Lung (tissue), 12 donors: ENCODE data around the gene ALG12. TPM values are rescaled to one million over a fixed set of nuclear protein-coding genes. Genes with fewer than 3 reads are reported as not detected.

ENCODE experiments used
- ATAC-seq: fragments of 200-7000 bp; cut with Tn5 transposase; one replicate; pipeline ENCODE4 v1.9.1; 2020; ENCODE audit warnings: moderate number of reproducible peaks; ENCODE audit not compliant: insufficient read depth, low FRiP score
- DNase-seq, 3 donors: peaks; one replicate each; pipeline ENCODE4 v3.0.0-alpha.2; 2013 to 2017
- H3K27ac ChIP-seq, 2 donors: one replicate each; pipeline ENCODE4 v1.5.1; 2013; ENCODE audit warnings: mild to moderate bottlenecking in 2 of 2, moderate library complexity in 2 of 2, control low read depth in 1 of 2, inconsistent platforms in 1 of 2, low read depth in 1 of 2, low read length in 1 of 2
- H3K27me3 ChIP-seq, 3 donors: one replicate each; pipeline ENCODE4 v1.5.1; 2013; ENCODE audit warnings: low read length in 2 of 3; ENCODE audit not compliant: control insufficient read depth in 3 of 3, insufficient read depth in 3 of 3
- H3K36me3 ChIP-seq, 4 donors: one replicate each; pipeline ENCODE4 v1.5.1; 2013; ENCODE audit warnings: low read length in 4 of 4, mild to moderate bottlenecking in 1 of 4, moderate library complexity in 1 of 4; ENCODE audit not compliant: control insufficient read depth in 4 of 4, insufficient read depth in 4 of 4
- H3K4me1 ChIP-seq, 5 donors: one replicate each; pipeline ENCODE4 v1.5.1; 2013; ENCODE audit warnings: low read length in 5 of 5, mild to moderate bottlenecking in 2 of 5, moderate library complexity in 1 of 5; ENCODE audit not compliant: control insufficient read depth in 5 of 5, insufficient read depth in 5 of 5
- H3K4me3 ChIP-seq: one replicate; pipeline ENCODE4 v1.5.1; 2013; ENCODE audit warnings: mild to moderate bottlenecking, control low read depth, moderate library complexity
- H3K9ac ChIP-seq, 2 donors: one replicate each; pipeline ENCODE4 v1.5.1; 2013; ENCODE audit warnings: low read length in 2 of 2, control low read depth in 1 of 2; ENCODE audit not compliant: insufficient read depth in 1 of 2
- H3K9me3 ChIP-seq, 4 donors: one replicate each; pipeline ENCODE4 v1.5.1; 2013; ENCODE audit warnings: low read length in 3 of 4, mild to moderate bottlenecking in 1 of 4, moderate library complexity in 1 of 4; ENCODE audit not compliant: control insufficient read depth in 4 of 4, insufficient read depth in 3 of 4
- CTCF ChIP-seq: IDR thresholded peaks from 2 replicates; pipeline ENCODE4 v1.5.1; 2012; ENCODE audit warnings: mild to moderate bottlenecking; ENCODE audit errors: control extremely low read depth, extremely low read depth
- WGBS, 2 donors: extraction: QIAGEN DNeasy Blood & Tissue Kit; methylation state at CpG; one replicate each; pipeline ENCODE4 v1.1.7; 2013; 5-methylcytosine and 5-hydroxymethylcytosine counted together
- polyA plus RNA-seq, 2 donors: library from polyadenylated mRNA; stranded (reverse); fragments of 200-250 nt; gene quantifications; one replicate each; pipeline ENCODE4 v1.2.1, GENCODE V29; 2013
- total RNA-seq, 2 donors: library from RNA; depleted of rRNA in 1 of 2; stranded (reverse); fragments of >200 nt in 1 of 2; gene quantifications; one replicate each; pipeline ENCODE4 v1.2.1, GENCODE V29; 2014 to 2021
- donor health status: control.
- donor health status: control.
- donor health status: Bipolar disorder and iron deficiency.
- donor health status: healthy.
- donor health status: DM: yes; HTN: yes; CAD: no.

The ALG12 gene
- total and polyA plus RNA-seq, 4 donors, result 13.6 to 33.9 (median 16.6) TPM

- Histone ChIP-seq H3K36me3 (peaks cover 0 to 36% (median 8%) of the 10 kb centered on the region in 4 donors), H3K9ac (no peak overlapping the region), H3K4me1 (peaks cover 0 to 44% (median 20%) of the 10 kb centered on the region in 5 donors), H3K4me3 (peak overlapping the region; percentile 15), H3K27ac (peak overlapping the region; percentile 46 to 68), H3K27me3 (no peaks in the 10 kb centered on the region), H3K9me3 (peaks cover 0 to 3% (median 0%) of the 10 kb centered on the region in 4 donors)
- 56 to 73% methylated on average over 19 of the region's 19 CpGs for WGBS, 2 donors
- TF ChIP-seq CTCF, result no peak
- ATAC-seq, result no peak
- peak in 1 of 3 donors; percentile 10 for DNase-seq
Observed at GRCh38 chr22:49964136-49965090, 46.2 kb upstream of the ALG12 start.

- peaks cover 0 to 36% (median 8%) of the 10 kb centered on the region in 4 donors for H3K36me3 ChIP-seq
- H3K4me1 ChIP-seq, result peaks cover 0 to 45% (median 20%) of the 10 kb centered on the region in 5 donors
- no peak overlapping the region for H3K9ac ChIP-seq
- DNase-seq, result no peak
- WGBS, 2 donors, result 51 to 55% methylated on average over 6 of the region's 6 CpGs
- TF ChIP-seq CTCF, result no peak
- peaks cover 0 to 3% (median 0%) of the 10 kb centered on the region in 4 donors for H3K9me3 ChIP-seq
- ATAC-seq, result no peak
- peak overlapping the region; percentile 61 for H3K4me3 ChIP-seq
- peak overlapping the region in 1 of 2 donors; percentile 90 for H3K27ac ChIP-seq
- H3K27me3 ChIP-seq, result no peaks in the 10 kb centered on the region
Observed at GRCh38 chr22:49963647-49964026, 45.4 kb upstream of the ALG12 start.

- 50 to 57% methylated on average over 51 to 63 of the region's 63 CpGs for WGBS, 2 donors
- ATAC-seq (no peak), DNase-seq (peak in 1 of 3 donors; percentile 11)
- Histone ChIP-seq H3K27me3 (no peaks in the 10 kb centered on the region), H3K4me3 (peak overlapping the region; percentile 61), H3K36me3 (peaks cover 0 to 36% (median 8%) of the 10 kb centered on the region in 4 donors), H3K4me1 (peaks cover 0 to 46% (median 20%) of the 10 kb centered on the region in 5 donors), H3K9ac (no peak overlapping the region), H3K9me3 (peaks cover 0 to 3% (median 0%) of the 10 kb centered on the region in 4 donors), H3K27ac (peak overlapping the region; percentile 87 to 90)
- TF ChIP-seq CTCF, result no peak
Observed at GRCh38 chr22:49962751-49963646, 44.8 kb upstream of the ALG12 start.
